Activated CD4-positive, alpha-beta T cell treated with anti-CD3 and anti-CD28 coated beads for 36 hours (primary cell): Measurements from ENCODE around the gene TTYH3. TPM values are rescaled to one million over a fixed set of nuclear protein-coding genes. Genes with fewer than 3 reads are reported as not detected.

Experiments
- ATAC-seq: fragments of 200-7000 bp; cut with Tn5 transposase; one replicate; pipeline ENCODE4 v1.10.0; 2021; ENCODE audit warnings: mild to moderate bottlenecking, moderate library complexity
- CTCF ChIA-PET: fragments of 350-600 bp; sonication (Branson Sonifier 250); formaldehyde crosslinking; loops from one replicate; lab custom pipeline; 2021; ENCODE audit warnings: antibody characterized with exemption; lab: Charles Lee
- POLR2A ChIA-PET: fragments of 350-600 bp; sonication (Branson Sonifier 250); formaldehyde crosslinking; loops from one replicate; lab custom pipeline; 2021; ENCODE audit warnings: antibody characterized with exemption, inconsistent platforms; lab: Charles Lee
- DNase-seq: peaks from one replicate; pipeline ENCODE4 v3.0.0-alpha.2; 2020
- H3K27ac Mint-ChIP-seq: one replicate; pipeline ENCODE4 v1.8.0; 2021; ENCODE audit warnings: mixed read lengths
- H3K27me3 Mint-ChIP-seq: one replicate; pipeline ENCODE4 v1.8.0; 2021; ENCODE audit warnings: mixed read lengths
- H3K36me3 Mint-ChIP-seq: one replicate; pipeline ENCODE4 v1.8.0; 2021; ENCODE audit warnings: low read depth, mixed read lengths
- H3K4me1 Mint-ChIP-seq: one replicate; pipeline ENCODE4 v1.8.0; 2021; ENCODE audit warnings: mixed read lengths
- H3K4me3 Mint-ChIP-seq: one replicate; pipeline ENCODE4 v1.8.0; 2021; ENCODE audit warnings: mild to moderate bottlenecking, moderate library complexity, mixed read lengths
- H3K9me3 Mint-ChIP-seq: one replicate; pipeline ENCODE4 v1.8.0; 2021; ENCODE audit warnings: low read depth, mixed read lengths
- intact Hi-C, 2 experiments: fragments of 100-400 bp; cut with DNase I in 1 of 2; cut with micrococcal nuclease in 1 of 2; formaldehyde crosslinking; loops; one replicate each; pipeline versions ENCODE4 v1.14.2 to v1.15.1; 2022 to 2024; cut with DNase I, micrococcal nuclease
- total RNA-seq, 2 experiments: library from RNA; stranded (reverse); gene quantifications; one replicate each; pipeline ENCODE4 v1.2.3, GENCODE V29; 2021

The TTYH3 gene
- total RNA-seq, 2 experiments from 2014 or later, result 18.7 to 20.2 TPM

- ATAC-seq (no peak), DNase-seq (no peak)
- CTCF ChIA-PET, result interaction anchor here (0.8 kb wide), 1 partner anchor 111 kb away, joined by 3 read pairs; no protein-coding TSS in a partner anchor
- peaks cover 5% of the 10 kb centered on the region for H3K27me3 Mint-ChIP-seq
- H3K9me3 Mint-ChIP-seq, result no peaks in the 10 kb centered on the region
- no peak overlapping the region for H3K4me3 Mint-ChIP-seq
- H3K4me1 Mint-ChIP-seq, result no peaks in the 10 kb centered on the region
- H3K27ac Mint-ChIP-seq, result no peak overlapping the region
- intact Hi-C loops, result no loop called here
- POLR2A ChIA-PET, result no interaction called here
- no peaks in the 10 kb centered on the region for H3K36me3 Mint-ChIP-seq
These were observed 9.7 kb upstream of the TTYH3 start for GRCh38 chr7:2621948-2622640.

DNA sequence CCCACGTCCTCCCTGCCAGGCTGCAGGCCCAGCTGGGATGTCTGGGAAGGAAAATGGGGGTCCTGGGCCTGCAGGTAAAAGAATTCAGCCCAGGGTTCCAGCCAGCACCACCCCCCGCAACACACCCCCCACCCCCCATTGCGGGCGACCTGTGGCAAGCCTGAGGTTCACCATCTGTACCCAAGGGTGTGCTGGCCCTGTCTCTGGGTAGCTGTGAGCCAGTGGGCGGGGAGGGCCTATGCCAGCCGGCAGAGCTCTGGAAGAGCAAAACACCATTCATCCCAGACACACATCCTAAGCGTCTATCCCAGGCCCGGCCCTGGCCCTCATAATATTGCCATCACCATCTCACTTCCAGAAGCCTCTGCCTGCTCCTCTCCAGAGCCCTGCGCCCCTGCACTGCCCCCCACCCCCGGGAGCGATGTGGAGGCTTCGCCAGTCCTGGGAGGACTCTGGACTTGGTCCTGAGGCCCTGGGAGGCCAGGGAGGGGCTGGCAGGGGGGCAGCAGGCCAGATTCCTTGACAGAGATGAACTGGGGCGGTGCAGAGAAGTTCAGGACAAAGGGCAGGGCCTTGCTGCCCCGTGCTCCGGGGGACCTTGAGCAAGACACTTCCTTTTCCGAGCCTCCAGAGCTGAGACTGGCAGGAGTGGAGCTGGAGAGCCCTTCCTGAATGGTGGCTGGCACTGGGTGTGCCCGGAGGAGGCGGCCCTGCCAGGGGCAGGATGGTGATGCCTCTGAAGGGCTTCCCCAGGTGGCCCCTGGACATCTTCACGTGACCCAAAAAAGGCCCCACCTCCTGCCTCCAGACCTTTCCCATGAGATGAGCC lies 8.7 kb upstream of the TTYH3 start:
- ChIA-PET POLR2A (no interaction called here), CTCF (no interaction called here)
- DNase-seq (no peak), ATAC-seq (no peak)
- H3K9me3 Mint-ChIP-seq, result no peaks in the 10 kb centered on the region
- intact Hi-C loops, result no loop called here
- H3K27me3 Mint-ChIP-seq, result peaks cover 2% of the 10 kb centered on the region
- no peak overlapping the region for H3K4me3 Mint-ChIP-seq
- no peaks in the 10 kb centered on the region for H3K36me3 Mint-ChIP-seq
- no peak overlapping the region for H3K27ac Mint-ChIP-seq
- H3K4me1 Mint-ChIP-seq, result no peaks in the 10 kb centered on the region

GRCh38 chr7:2623698-2624014 lies 8.1 kb upstream of the TTYH3 start:
- Mint-ChIP-seq H3K27me3 (peaks cover 2% of the 10 kb centered on the region), H3K4me1 (no peaks in the 10 kb centered on the region), H3K27ac (no peak overlapping the region), H3K36me3 (no peaks in the 10 kb centered on the region), H3K9me3 (no peaks in the 10 kb centered on the region), H3K4me3 (no peak overlapping the region)
- no peak for DNase-seq
- no peak for ATAC-seq
- ChIA-PET POLR2A (no interaction called here), CTCF (no interaction called here)
- intact Hi-C loops, result no loop called here

- ATAC-seq (no peak), DNase-seq (no peak)
- Mint-ChIP-seq H3K4me3 (no peak overlapping the region), H3K27me3 (peaks cover 2% of the 10 kb centered on the region), H3K36me3 (no peaks in the 10 kb centered on the region), H3K4me1 (no peaks in the 10 kb centered on the region), H3K9me3 (no peaks in the 10 kb centered on the region), H3K27ac (no peak overlapping the region)
- ChIA-PET POLR2A (no interaction called here), CTCF (interaction anchor here (1.0 kb wide), 1 partner anchor 30 kb away, joined by 3 read pairs; no protein-coding TSS in a partner anchor)
- intact Hi-C loops, result no loop called here
These were observed 7.4 kb upstream of the TTYH3 start for GRCh38 chr7:2624293-2624886.

- Mint-ChIP-seq H3K36me3 (no peaks in the 10 kb centered on the region), H3K4me3 (no peak overlapping the region), H3K27me3 (peaks cover 2% of the 10 kb centered on the region), H3K4me1 (peaks cover 2% of the 10 kb centered on the region), H3K9me3 (no peaks in the 10 kb centered on the region), H3K27ac (no peak overlapping the region)
- POLR2A ChIA-PET, result no interaction called here
- intact Hi-C loops, result no loop called here
- no peak for DNase-seq
- ATAC-seq, result no peak
- CTCF ChIA-PET, result interaction anchor here (0.6 kb wide), 1 partner anchor 140 kb away, joined by 3 read pairs; no protein-coding TSS in a partner anchor
These were observed 5.2 kb upstream of the TTYH3 start for GRCh38 chr7:2626498-2627117.

- H3K9me3 Mint-ChIP-seq, result no peaks in the 10 kb centered on the region
- ChIA-PET CTCF (no interaction called here), POLR2A (no interaction called here)
- no peak overlapping the region for H3K27ac Mint-ChIP-seq
- intact Hi-C loops, result no loop called here
- DNase-seq (no peak), ATAC-seq (no peak)
- H3K27me3 Mint-ChIP-seq, result peaks cover 2% of the 10 kb centered on the region
- no peaks in the 10 kb centered on the region for H3K36me3 Mint-ChIP-seq
- peaks cover 2% of the 10 kb centered on the region for H3K4me1 Mint-ChIP-seq
- H3K4me3 Mint-ChIP-seq, result no peak overlapping the region
These were observed 4.3 kb upstream of the TTYH3 start for GRCh38 chr7:2627258-2628129.

DNA sequence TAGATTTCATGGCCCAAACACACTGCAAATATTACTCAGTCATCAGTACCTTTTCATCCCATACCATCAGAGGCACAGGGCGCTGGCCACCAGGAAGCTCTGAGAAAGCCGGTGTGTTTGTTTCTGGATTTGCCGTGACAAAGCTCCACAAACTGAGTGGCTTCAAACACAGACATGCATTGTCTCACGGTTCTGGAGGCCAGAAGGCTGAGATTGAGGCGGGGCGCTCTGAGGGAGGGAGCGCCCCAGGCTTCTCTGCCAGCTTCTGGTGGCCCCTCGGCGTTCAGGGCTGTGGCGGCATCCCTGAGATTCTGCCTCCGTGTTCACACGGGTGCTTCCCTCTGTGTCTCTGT lies 3.7 kb upstream of the TTYH3 start:
- Mint-ChIP-seq H3K4me1 (peaks cover 4% of the 10 kb centered on the region), H3K36me3 (no peaks in the 10 kb centered on the region), H3K27ac (no peak overlapping the region), H3K27me3 (peaks cover 2% of the 10 kb centered on the region), H3K4me3 (no peak overlapping the region), H3K9me3 (no peaks in the 10 kb centered on the region)
- DNase-seq (no peak), ATAC-seq (no peak)
- intact Hi-C loops, result no loop called here
- CTCF ChIA-PET, result interaction anchor here (1.4 kb wide), 1 partner anchor 177 kb away, joined by 4 read pairs; no protein-coding TSS in a partner anchor
- POLR2A ChIA-PET, result no interaction called here

GRCh38 chr7:2628891-2629290 lies 2.9 kb upstream of the TTYH3 start:
- POLR2A ChIA-PET, result no interaction called here
- Mint-ChIP-seq H3K27me3 (peaks cover 2% of the 10 kb centered on the region), H3K4me3 (no peak overlapping the region), H3K36me3 (no peaks in the 10 kb centered on the region), H3K9me3 (no peaks in the 10 kb centered on the region), H3K27ac (no peak overlapping the region), H3K4me1 (peaks cover 10% of the 10 kb centered on the region)
- CTCF ChIA-PET, result interaction anchor here (0.6 to 1.4 kb wide), 2 partner anchors 177 to 191 kb away, joined by 4 read pairs; no protein-coding TSS in a partner anchor
- ATAC-seq (no peak), DNase-seq (no peak)
- intact Hi-C loops, result no loop called here

GRCh38 chr7:2629746-2630681 lies 1.8 kb upstream of the TTYH3 start:
- POLR2A ChIA-PET, result no interaction called here
- ATAC-seq (no peak), DNase-seq (no peak)
- Mint-ChIP-seq H3K4me1 (peaks cover 14% of the 10 kb centered on the region), H3K9me3 (no peaks in the 10 kb centered on the region), H3K36me3 (no peaks in the 10 kb centered on the region), H3K4me3 (no peak overlapping the region), H3K27me3 (peaks cover 2% of the 10 kb centered on the region), H3K27ac (no peak overlapping the region)
- CTCF ChIA-PET, result interaction anchor here (0.6 to 1.4 kb wide), 3 partner anchors 18 to 192 kb away, joined by 4 read pairs; no protein-coding TSS in a partner anchor
- intact Hi-C loops, result loop anchor here (2.0 to 10.0 kb wide), 6 partner anchors 63 to 1585 kb away; partner anchors contain the start of genes BRAT1 (in 1 of the 2), GPR146 (in 1 of the 2), IQCE (in 1 of the 2) and MRM2 (in 1 of the 2)
